Stimulated activated CD8-positive, alpha-beta memory T cell treated with anti-CD3 and anti-CD28 coated beads, Interleukin-2, amount 100 ng/mL, for 1 hour (primary cell): ENCODE results near the gene CDH12.
"Not testable (repeated sequence)": the region's sequence is repeated elsewhere in the genome, so short reads cannot be mapped to it uniquely, and the experiment has no call there.

ENCODE experiments used
- DNase-seq, 2 donors: peaks; one replicate each; pipeline ENCODE4 v3.0.0-alpha.2; 2020; ENCODE audit warnings: low read depth in 2 of 2

The CDH12 gene

DNA sequence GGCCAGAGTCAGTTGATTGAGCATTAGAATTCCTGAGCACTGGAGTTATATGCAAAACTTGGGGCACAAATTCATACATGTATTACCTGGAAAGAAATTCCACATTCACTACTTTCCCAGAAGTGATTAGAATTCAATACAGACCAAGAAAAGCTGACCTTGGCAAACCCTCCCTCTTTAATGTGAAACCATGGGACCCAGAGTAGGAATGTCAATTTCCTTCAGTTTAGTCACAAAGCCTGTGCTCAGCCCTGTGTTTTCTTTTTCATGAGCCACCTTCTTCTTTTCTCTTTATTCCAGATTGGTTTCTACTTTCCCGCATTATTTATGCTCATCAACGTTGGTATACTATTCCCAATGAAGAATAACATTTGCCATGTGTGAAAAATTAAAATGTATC lies 420.2 kb downstream of the CDH12 start:
- no peak for DNase-seq

DNA sequence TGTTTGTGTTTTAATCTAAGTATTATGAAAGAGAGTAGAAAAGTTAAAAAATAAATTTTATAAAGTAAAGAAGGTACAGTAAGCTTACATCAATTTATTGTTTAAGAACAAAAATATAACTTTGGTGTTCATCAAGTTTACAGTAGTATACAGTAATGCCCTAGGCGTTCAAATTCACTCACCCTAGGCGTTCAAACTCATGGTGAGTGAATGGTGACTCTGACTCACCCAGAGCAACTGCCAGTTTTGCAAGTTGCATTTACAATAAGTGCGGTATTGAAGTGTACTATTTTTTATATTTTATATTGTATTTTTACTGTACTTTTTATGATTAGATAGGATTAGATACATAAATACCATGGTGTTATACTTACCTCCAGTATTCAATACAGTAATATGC lies 421.3 kb downstream of the CDH12 start:
- DNase-seq = no peak

DNA sequence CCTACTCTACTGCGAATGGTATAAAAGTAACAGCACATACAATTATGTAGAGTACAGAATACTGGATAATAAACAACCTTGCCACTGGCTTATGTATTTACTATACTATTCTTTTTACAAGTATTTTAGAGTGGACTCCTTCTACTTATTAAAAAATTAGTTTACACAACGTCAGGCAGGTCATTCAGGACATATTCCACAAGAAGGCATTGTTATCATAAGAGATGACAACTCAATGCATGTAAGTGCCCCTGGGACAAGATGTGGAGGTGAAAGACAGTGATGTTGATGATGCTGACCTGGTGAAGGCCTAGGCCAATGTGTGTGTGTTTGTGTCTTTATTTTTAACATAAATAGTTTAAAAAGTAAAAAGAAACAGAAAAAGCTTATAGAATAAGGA lies 421.7 kb downstream of the CDH12 start:
- no peak for DNase-seq

DNA sequence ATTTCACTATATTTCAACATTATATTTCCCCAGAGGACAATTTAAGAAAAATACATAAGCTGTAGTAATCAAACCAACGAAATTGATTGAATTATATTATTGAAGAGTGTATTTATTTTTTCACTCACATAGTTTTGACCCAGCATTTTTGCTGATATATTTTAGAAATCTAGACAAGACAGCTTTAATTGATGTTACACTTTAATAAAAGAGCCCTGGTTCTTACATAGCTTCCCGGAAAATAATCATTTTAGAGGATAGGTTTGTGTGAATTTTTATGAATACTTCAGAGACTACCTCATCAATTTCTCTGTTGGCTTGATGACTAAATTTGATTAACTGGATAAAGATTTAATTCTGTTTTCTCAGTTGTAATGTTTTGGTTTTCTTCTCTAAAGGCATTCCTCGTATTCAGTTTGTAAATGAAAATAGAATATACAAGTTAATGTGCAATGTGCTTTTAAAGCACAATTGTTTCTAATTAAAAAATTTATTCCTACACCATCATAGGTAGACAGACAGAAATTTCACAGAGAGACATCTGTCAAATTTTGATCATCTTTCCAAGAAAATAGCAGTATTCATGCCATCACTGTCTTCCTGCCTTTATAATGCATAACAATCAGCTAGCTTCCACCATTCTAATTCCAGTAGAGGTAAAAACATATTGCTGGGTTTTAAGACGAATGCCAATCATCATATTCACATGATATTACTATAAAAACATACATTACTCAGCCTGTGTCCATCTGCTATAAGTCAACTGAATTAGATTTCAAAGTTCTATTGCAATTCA lies 441.4 kb downstream of the CDH12 start:
- DNase-seq = no peak

DNA sequence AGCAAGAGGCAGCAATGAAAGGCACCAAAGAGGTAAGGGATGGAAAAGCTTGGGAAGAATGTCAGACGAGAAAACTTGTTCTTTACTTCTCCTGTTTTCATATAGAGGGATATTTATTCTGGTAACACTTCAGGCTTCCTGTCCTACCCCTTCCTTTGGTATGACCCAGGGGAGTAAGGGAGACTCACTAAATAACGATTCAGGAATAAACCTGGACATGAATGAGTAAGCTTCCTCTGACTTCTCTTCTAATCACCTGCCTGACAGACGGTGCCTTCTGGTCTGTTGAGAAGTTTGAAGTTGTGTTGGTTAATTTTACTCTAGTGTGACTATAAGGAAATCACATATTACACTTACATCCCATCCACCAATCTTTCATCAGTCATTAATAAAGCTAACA lies 461.2 kb downstream of the CDH12 start:
- DNase-seq = no peak

DNA sequence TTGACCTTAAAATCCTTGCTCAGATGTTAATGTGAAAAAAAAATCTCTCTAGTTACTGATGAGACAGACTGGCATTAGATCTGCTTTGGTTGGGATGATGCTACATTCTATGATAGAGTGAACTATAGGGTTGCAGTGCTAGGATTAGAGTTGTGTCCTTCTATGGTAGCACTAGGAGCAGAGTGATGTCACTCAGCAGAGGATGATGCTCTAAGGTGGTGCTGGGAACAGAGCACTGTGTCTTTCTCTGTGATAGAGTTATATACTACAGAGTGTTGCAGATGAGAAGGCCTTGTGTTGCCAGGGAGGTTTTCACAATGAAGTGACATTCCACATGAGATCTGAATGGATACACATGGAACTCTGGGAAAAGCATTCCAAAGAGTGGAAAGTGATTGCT lies 462.3 kb downstream of the CDH12 start:
- no peak for DNase-seq

DNA sequence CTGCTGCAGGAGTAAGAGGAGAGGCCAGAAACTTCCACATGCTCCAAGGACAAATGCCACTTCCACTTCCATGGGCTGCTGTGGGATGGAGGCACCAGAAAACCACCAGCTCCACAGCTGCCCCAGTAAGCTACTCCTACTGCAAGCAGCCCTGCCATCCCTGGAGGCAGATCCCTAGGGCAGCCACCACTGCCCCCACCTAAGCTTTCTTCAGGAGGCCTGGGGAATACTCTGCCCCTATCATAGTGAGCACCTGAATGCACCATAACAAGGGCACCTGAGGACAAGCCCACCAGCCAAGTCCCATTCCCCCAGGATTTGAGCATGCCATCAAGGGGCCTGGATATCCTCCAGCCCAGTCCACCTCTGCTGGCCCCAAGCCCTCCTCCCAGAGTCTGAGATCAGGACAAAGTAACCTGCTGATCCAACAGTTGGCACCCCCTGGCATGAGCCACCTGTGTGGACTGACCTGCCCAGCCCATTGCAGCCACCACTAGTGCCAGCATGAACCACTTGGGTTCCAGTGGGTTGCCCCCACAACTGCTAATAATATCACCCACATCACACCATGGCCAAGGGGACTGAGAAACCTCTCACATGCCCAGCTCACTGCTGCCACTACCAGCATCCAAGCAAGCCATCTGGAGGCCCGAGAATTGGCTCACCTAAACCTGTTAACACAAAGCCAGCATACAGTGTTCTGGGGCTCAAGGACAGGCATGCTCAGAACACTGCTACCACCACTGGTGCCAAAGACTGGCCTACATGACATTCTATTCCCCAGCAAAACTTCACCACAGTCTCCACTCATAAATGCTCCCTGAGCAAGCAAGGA lies 480.1 kb downstream of the CDH12 start:
- DNase-seq = no peak

DNA sequence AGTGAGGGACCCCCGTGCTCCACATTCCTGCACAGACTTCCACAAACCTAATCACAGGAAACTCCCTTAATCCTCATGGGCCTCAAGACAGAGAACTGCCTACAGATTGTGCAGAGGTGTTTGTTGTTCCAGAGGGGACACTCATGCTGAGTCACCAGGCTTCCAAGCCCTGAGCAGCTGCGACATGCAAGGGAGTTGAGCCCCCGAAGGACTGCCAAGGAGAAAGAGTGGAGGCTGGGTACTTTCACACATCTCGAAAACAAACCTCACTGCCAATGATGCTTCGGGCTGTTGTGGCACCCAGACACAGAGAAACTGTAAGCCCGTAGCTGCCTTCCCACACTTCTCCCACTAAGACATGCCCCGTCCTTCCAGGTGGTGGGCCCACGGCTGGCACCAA lies 480.8 kb downstream of the CDH12 start:
- no peak for DNase-seq

DNA sequence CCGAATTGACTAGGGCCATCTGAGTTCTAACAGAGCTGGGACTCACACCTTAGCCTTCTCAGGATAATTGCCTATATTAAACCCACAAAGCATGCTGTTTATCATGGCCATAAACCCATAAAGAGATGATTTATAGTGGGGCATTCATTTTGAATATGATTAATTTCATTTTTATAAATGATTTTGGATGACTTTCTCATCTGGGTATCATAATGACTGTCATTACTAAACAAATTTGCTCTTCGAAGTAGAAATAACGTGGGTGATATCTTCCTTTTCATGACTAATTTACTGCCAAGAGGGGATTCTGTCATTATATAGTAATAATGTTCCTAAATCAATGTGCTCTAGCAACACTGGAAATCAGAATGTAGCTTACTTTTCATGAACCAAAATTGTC lies 498.2 kb downstream of the CDH12 start:
- DNase-seq = no peak

DNA sequence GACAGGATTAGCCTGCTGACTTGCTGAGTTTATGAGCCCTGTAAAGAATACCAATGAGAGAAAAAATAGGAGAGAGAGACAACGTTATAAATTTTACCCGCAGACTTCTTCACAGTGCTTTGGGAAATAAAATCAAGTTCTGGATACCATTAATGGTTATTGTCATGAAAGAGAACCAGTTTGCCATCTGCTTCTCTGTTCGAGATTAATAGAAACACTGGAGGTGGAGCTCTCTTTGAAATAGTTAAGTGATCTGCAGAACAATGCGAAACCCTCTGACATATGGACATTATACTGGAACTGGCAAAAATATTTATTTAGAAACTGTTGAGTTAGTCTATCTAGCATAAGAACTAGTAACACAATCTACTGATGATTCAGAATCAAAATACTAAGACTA lies 500.7 kb downstream of the CDH12 start:
- DNase-seq = no peak

DNA sequence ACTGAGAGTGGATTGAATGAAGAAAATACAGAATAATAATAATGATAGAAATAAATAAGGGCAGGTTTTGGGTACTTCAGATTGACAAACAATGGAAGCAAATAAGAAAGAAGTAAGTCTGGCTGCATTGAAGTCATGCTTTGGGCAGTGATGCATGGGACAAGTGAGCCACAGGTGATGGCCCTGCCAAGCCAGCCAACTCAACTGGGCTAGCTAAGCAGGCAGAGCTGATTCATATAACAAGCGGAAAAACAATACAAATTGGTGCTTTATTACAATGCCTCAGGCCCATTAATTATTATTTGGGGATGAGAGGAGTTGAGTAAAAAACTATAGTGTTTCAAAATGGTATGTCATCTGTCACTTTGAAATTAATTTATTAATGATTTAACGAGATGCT lies 502.0 kb downstream of the CDH12 start:
- DNase-seq = no peak

DNA sequence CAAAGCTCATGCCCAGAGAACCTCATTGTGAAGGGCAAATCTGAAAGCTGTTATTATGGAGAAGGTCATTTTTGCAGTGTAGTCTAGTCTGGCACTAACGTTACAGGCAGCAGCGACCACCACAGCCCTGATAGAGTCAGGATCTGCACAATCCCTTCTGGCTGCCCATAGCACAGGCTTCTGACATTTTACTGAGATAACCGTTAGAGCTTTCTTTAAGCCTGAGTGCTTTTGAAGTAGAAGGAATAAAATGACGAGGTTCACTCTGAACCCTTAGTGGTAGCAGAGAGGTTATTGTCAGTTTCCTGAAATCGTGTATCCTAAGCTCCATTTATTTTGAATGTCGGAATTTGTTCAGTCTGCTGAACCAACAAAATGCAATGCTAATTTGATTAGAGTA lies 505.1 kb downstream of the CDH12 start:
- DNase-seq = no peak

DNA sequence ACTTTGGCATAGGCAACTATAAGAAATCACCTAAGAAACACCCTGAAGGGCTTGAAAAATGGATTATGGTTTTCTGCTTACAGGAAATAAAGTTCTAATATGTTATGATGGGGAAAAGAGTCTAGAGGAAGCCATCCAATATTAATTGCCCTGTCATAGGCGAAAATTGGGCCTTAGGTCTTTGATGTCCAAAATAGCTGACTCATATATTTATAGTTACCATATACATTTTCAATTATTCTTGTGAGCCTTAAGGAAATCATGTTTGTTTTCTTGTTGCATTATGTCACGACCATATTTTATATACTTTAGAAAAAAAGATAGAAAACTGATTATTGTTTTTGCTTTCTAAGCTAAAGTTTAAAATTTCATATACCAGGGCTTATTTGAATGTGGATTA lies 509.1 kb downstream of the CDH12 start:
- DNase-seq = no peak

DNA sequence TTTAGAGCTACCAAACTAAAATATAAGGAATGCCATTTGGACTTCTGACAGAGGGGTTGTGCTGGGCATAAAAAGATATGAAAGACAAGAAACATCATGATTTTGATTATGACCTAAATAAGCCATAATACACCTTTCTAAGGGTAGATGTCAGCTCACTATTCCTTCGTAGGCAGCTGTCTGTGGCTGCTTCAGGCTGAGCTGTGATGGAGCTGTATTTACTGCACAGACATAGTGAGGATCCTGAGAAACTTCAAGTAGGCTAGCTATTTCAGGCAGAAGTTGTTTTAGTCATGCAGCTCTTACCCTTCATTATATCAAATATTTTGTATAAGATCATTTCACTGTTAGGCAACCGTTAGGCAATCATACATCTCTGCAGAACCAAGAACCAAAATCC lies 511.7 kb downstream of the CDH12 start:
- DNase-seq = no peak

DNA sequence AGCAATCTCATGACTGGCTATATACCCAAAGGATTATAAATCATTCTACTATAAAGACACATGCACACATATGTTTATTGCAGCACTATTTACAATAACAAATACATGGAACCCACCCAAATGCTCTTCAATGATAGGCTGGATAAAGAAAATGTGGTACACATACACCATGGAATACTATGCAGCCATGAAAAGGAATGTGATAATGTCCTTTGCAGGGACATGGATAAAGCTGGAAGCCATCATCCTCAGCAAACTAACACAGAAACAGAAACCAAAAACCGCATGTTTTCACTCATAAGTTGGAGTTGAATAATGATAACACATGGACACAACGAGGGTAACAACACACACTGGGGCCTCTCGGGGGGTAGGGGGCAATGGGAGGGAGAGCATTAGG lies 520.2 kb downstream of the CDH12 start:
- DNase-seq = not testable (repeated sequence)

DNA sequence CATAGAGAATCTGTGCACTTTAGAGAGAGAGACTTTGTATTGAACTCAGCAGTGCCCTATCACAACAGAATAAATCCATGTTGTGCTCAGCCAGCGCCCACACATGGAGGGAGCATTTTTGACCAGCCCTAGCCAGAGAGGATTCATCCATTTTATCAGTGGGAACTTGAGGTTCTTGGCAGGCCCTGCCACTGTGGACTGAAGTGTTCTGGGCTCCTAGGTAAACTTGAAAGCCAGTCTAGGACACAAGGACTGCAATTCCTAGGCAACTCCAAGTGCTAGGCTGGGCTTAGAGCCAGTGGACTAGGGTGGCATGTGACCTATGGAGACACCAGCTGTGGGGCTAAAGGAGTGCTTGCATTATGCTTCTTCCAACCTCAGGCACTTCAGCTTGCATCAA lies 523.5 kb downstream of the CDH12 start:
- DNase-seq = no peak

DNA sequence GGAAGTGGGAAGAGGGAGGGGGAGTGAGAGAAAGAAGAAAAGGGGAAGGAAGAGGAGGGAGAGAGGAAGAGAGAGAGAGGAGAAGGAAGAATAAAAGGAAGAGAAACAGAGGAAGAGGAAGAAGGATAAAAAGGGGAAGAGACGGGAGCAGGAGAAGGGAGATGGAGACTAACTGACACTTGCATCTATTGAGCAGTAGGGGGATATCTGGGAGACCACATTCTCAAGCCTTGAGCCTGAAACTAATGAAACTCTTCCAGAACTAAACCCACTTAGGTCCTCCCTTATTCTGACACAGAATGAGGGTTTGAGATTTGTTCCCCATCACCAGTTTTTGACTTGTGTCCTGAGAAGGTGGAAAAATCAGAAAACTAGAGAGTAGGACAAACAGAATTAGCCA lies 533.3 kb downstream of the CDH12 start:
- DNase-seq = no peak

DNA sequence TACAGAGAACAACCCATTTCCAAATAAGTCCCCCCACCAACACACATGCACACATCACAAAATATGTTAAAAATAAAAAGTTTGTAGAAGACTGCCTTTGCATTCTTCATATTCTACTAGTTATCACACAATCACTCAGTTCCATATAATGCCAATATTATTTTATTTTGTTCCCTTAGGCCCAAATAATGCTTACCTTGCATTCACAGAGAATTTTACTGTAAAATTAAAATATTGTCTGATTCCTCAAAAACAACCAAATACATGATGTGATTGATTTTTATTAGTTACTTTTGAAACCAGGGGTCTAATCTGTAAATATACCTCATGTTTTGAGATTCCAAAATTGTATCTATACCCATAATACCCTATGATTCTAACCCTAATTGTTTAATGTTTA lies 536.9 kb downstream of the CDH12 start:
- no peak for DNase-seq

DNA sequence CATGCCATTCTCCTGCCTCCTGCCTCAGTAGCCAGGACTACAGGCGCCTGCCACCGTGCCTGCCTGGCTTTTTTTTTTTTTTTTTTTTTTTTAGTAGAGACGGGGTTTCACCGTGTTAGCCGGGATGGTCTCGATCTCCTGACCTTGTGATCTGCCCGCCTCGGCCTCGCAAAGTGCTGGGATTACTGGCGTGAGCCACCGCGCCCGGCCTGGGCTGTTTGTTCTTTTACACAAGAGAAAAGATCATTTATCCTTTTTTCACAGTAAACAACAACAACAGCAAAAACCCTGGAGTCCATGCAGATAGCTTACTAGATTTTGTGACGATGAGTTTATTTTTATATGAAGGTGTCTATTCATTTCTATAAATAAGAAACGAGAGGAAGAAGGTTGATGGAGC lies 538.1 kb downstream of the CDH12 start:
- not testable (repeated sequence) for DNase-seq

DNA sequence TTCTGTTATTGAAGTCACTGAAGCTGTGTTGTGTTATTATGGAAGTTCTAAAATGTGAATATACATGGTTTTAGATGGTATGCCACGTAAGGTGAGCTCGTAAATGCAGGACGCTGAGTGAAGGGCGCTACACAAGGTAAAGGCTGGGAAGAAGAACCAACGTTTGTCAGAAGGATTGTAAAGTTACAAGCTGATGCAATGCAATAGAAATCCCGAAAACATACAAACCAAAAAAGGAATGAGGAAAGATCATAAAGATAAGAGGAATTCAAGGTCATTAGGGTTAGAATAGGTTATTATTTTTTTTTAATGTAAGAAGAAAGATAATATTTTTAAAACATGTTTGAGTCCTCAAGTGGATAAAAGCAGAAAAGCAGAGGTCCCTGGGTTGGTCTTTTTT lies 538.6 kb downstream of the CDH12 start:
- no peak for DNase-seq

DNA sequence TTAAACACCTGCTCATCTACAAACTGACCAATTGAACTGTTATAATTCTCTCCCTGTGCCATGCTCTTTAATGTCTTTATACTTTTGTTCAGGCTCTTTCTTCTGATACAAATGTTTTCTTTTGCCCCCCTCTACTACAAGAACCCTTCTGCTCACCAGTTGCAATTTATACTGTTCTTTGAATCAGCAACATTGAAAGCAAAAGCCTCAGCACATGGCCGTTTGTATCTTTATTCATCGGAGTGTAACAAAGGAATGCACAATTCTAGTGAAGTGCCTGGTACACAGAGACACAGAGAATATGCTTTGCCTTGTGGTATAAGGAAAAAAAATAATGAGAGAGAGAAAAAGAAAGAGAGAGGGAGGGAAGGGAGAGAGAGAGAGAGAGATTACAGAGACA lies 547.1 kb downstream of the CDH12 start:
- DNase-seq = no peak

DNA sequence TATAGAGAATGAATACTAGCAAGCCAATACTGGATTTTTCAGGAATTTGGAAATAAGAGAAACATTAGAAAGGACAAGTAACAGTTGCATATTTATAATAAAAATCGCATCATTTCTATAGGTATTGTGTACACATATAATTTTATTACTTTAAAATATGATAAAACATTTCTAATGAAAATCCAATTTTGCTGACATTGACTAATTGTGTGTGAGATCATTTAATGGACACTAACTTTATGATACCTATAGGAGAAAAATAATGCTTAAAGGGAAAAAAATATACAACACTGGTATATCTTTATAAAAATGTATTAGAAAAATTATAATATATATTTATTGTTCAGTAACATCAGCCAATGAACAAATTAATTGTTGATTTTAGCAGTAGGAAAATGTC lies 557.3 kb downstream of the CDH12 start:
- no peak for DNase-seq

DNA sequence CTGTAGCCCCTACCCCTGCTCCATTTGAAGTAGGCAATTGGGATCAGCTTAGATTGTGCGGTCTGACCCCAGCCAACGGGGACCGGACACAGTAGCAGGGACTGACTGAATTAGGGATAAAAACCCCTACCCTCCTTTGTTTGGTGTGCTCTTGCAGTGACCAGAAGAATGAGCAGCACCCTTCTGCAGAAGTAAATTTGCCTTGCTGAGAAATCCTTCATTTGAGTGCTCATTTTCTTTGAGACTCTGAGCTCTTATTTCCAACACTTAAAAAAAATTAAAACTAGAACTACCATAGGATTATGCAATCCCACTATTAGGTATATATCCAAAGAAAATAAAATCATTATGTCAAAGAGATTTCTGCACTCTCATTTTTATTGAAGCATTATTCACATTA lies 560.0 kb downstream of the CDH12 start:
- DNase-seq = no peak
